GM12878 (cell line): ENCODE measurements around the gene DPH7. TPM values are rescaled to one million over a fixed set of nuclear protein-coding genes. Genes with fewer than 3 reads are reported as not detected.
"Not testable (repeated sequence)": the region's sequence is repeated elsewhere in the genome, so short reads cannot be mapped to it uniquely, and the experiment has no call there.

Source experiments
- ATAC-seq: fragments of 200-7000 bp; cut with Tn5 transposase; 3 replicates; pipeline ENCODE4 v1.9.1; 2020; ENCODE audit warnings: mild to moderate bottlenecking, moderate library complexity
- BruUV-seq: library from RNA; stranded (reverse); fragments of 400-500 nt; replicated peaks from 2 replicates; lab custom pipeline; 2021; lab: Mats Ljungman, UMichigan
- CTCF ChIA-PET: fragments of 300-600 bp; sonication (Branson Sonifier 250); formaldehyde crosslinking; extraction: SDS; loops from one replicate; lab custom pipeline; 2021; ENCODE audit warnings: inconsistent platforms; lab: Yijun Ruan, JAX
- POLR2A ChIA-PET: fragments of 350-600 bp; formaldehyde crosslinking; extraction: SDS; loops from one replicate; lab custom pipeline; 2021; ENCODE audit warnings: inconsistent platforms; lab: Charles Lee
- RAD21 ChIA-PET: fragments of 300-600 bp; sonication (Branson Sonifier 250); formaldehyde crosslinking; loops from one replicate; lab custom pipeline; 2023; ENCODE audit warnings: antibody characterized with exemption; ENCODE audit not compliant: unreplicated experiment; lab: Charles Lee
- SMC1A ChIA-PET: fragments of 300-600 bp; sonication (Branson Sonifier 250); formaldehyde crosslinking; loops from one replicate; lab custom pipeline; 2023; ENCODE audit not compliant: unreplicated experiment, uncharacterized antibody; lab: Charles Lee
- DNase-seq: peaks from one replicate; pipeline ENCODE4 v3.0.0-alpha.2; 2011; ENCODE audit warnings: low read depth, low spot score
- FAIRE-seq: peaks from 3 replicates; lab custom pipeline; 2011; peaks lifted over from hg19 to GRCh38; lab: Jason Lieb, UNC
- H2AFZ ChIP-seq: 2 replicates; pipeline ENCODE4 v1.6.0; 2011; ENCODE audit warnings: low read depth, low read length, control low read depth; ENCODE audit not compliant: control insufficient read depth
- H3K27ac ChIP-seq: 2 replicates; pipeline ENCODE4 v1.5.1; 2011; ENCODE audit warnings: control low read depth; ENCODE audit not compliant: control insufficient read depth, insufficient read depth
- H3K27me3 ChIP-seq, 2 experiments: replicated peaks in 1 of 2; 2 replicates each; pipeline versions ENCODE4 v1.6.0 to v1.6.1; 2011; ENCODE audit warnings: low read length in 1 of 2; ENCODE audit not compliant: control insufficient read depth in 2 of 2, insufficient read depth in 2 of 2
- H3K36me3 ChIP-seq, 2 experiments: 2 replicates each; pipeline ENCODE4 v1.5.1; 2011; ENCODE audit warnings: low read length in 1 of 2; ENCODE audit not compliant: control insufficient read depth in 2 of 2, insufficient read depth in 2 of 2
- H3K4me1 ChIP-seq: 2 replicates; pipeline ENCODE4 v1.6.1; 2011; ENCODE audit warnings: mild to moderate bottlenecking, low read length, moderate library complexity, mixed read lengths; ENCODE audit not compliant: control insufficient read depth, insufficient read depth
- H3K4me2 ChIP-seq: 2 replicates; pipeline ENCODE4 v1.6.0; 2011; ENCODE audit warnings: control low read depth; ENCODE audit not compliant: control insufficient read depth, insufficient read depth
- H3K4me3 ChIP-seq: fragments of 200-600 bp; sonication (generic); 2 replicates; pipeline ENCODE4 v1.5.1; 2016
- H3K79me2 ChIP-seq: 2 replicates; pipeline ENCODE4 v1.6.0; 2011; ENCODE audit warnings: low read length; ENCODE audit not compliant: control insufficient read depth, insufficient read depth
- H3K9ac ChIP-seq: 2 replicates; pipeline ENCODE4 v1.8.0; 2011; ENCODE audit warnings: low read length, control low read depth, mixed read lengths; ENCODE audit not compliant: control insufficient read depth, insufficient read depth
- H3K9me3 ChIP-seq: replicated peaks from 3 replicates; pipeline ENCODE4 v1.5.1; 2011; ENCODE audit warnings: mild to moderate bottlenecking, low read length; ENCODE audit not compliant: control insufficient read depth, insufficient read depth
- H4K20me1 ChIP-seq: 2 replicates; pipeline ENCODE4 v1.6.0; 2011; ENCODE audit not compliant: control insufficient read depth, insufficient read depth
- CHD2 ChIP-seq: IDR thresholded peaks from 2 replicates; pipeline ENCODE4 v1.6.1; 2011; ENCODE audit warnings: low read depth, low read length, improper control_type of control experiment, borderline replicate concordance
- PAX5 ChIP-seq: IDR thresholded peaks from 2 replicates; pipeline ENCODE4 v1.6.1; 2011; ENCODE audit warnings: low read depth, low read length, borderline replicate concordance
- PBX3 ChIP-seq: IDR thresholded peaks from 2 replicates; pipeline ENCODE4 v1.6.1; 2011; ENCODE audit warnings: mild to moderate bottlenecking, low read depth, low read length, moderate library complexity; ENCODE audit not compliant: insufficient replicate concordance
- RAD21 ChIP-seq: IDR thresholded peaks from 2 replicates; pipeline ENCODE4 v1.6.1; 2011; ENCODE audit warnings: mild to moderate bottlenecking, low read depth, low read length, moderate library complexity; ENCODE audit not compliant: insufficient read depth
- RAD51 ChIP-seq: fragments of 450-650 bp; IDR thresholded peaks from 2 replicates; pipeline ENCODE4 v1.6.1; 2016; ENCODE audit warnings: moderate library complexity, mild to moderate bottlenecking, inconsistent platforms
- SIN3A ChIP-seq: IDR thresholded peaks from 2 replicates; pipeline ENCODE4 v1.6.1; 2012; ENCODE audit warnings: low read depth, low read length, improper control_type of control experiment
- USF1 ChIP-seq: IDR thresholded peaks from 2 replicates; pipeline ENCODE4 v1.6.1; 2011; ENCODE audit warnings: borderline replicate concordance, low read depth, mild to moderate bottlenecking, moderate library complexity, mixed read lengths, low read length; ENCODE audit not compliant: insufficient read depth; ENCODE audit errors: extremely low read length
- ZNF207 ChIP-seq: fragments of 450-650 bp; IDR thresholded peaks from 2 replicates; pipeline ENCODE4 v1.6.1; 2014; ENCODE audit warnings: antibody characterized with exemption, mild to moderate bottlenecking, borderline replicate concordance
- WGBS: methylation state at CpG from one replicate; pipeline ENCODE4 v1.1.6; 2016; ENCODE audit warnings: low lambda C conversion rate; ENCODE audit not compliant: insufficient replicate concordance, insufficient coverage; ENCODE audit errors: missing lambda C conversion rate; 5-methylcytosine and 5-hydroxymethylcytosine counted together
- in situ Hi-C: fragments of 300-500 bp; cut with MboI; formaldehyde crosslinking; loops from 9 replicates; pipeline ENCODE4 v1.14.3; 2018; ENCODE audit warnings: mixed read lengths
- intact Hi-C: fragments of 100-400 bp; cut with micrococcal nuclease; formaldehyde crosslinking; loops from one replicate; pipeline ENCODE4 v1.14.2; 2022; ENCODE audit not compliant: unreplicated experiment
- polyA plus RNA-seq, 11 experiments: library from polyadenylated mRNA; depleted of rRNA in 4 of 11; unstranded in 6 of 11; stranded (reverse) in 5 of 11; fragments of >200 nt; fragmentation: Nextera tagmentation in 4 of 11; fragmentation: Illumina TruSeq in 1 of 11; extraction: Ambion mirVana in 4 of 11; extraction: Trizol in 1 of 11; gene quantifications; 1 replicate in 1 of 11; 2 replicates in 10 of 11; pipeline versions ENCODE4 v1.2.1 to v1.2.3, GENCODE V29; 2011 to 2016; ENCODE audit warnings: inconsistent platforms in 2 of 11, missing spikeins in 2 of 11, low read depth in 1 of 11
- total RNA-seq, 4 experiments: library from RNA; depleted of rRNA in 3 of 4; stranded (reverse); fragments of >200 nt in 3 of 4; fragmentation: Illumina TruSeq in 1 of 4; extraction: Trizol in 1 of 4; gene quantifications; 2 replicates each; pipeline versions ENCODE4 v1.2.1 to v1.2.3, GENCODE V29; 2013 to 2021
- TF ChIP-seq, protein P1 (sequence below): IDR thresholded peaks from 2 replicates; pipeline ENCODE4 v1.6.1; 2012; ENCODE audit warnings: mild to moderate bottlenecking, low read depth, low read length
- TF ChIP-seq, protein P2 (sequence below): IDR thresholded peaks from 2 replicates; pipeline ENCODE4 v1.6.1; 2012; ENCODE audit warnings: low read depth, low read length, improper control_type of control experiment

DPH7 gene
- total and polyA plus RNA-seq, 10 of the 15 experiments (the other 5 are each of a cell fraction or from before 2014, with no cell fraction given), result 8.7 to 40.0 (median 28.1) TPM

DNA sequence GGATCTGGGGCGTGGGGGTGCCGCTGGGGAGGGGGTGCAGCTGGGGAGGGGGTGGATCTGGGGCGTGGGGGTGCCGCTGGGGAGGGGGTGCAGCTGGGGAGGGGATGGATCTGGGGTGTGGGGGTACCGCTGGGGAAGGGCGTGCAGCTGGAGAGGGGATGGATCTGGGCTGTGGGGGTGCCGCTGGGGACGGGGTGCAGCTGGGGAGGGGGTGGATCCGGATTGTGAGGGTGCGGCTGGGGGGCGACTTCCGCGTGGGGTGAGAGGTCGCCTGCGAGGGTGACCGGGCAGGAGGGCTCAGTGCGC lies 27.8 kb downstream of the DPH7 start:
- Histone ChIP-seq H3K4me3 (peak overlapping the region; percentile 72), H3K27ac (peak overlapping the region; percentile 55), H2AFZ (peak overlapping the region; percentile 77), H3K79me2 (peaks cover 11% of the 10 kb centered on the region), H3K9ac (peak overlapping the region; percentile 54; the same call in 1 of the 2 replicates), H3K4me1 (peaks cover 14% of the 10 kb centered on the region), H3K4me2 (peak overlapping the region; percentile 86)
- H3K9me3 ChIP-seq, DNase-seq, CTCF ChIA-PET, ATAC-seq, SMC1A ChIA-PET, H3K27me3 ChIP-seq, FAIRE-seq, H4K20me1 ChIP-seq, intact Hi-C loops, BruUV-seq, in situ Hi-C loops, H3K36me3 ChIP-seq: not testable (repeated sequence)
- ChIA-PET POLR2A (interaction anchor here (0.6 to 1.7 kb wide), 2 partner anchors 26 to 119 kb away, joined by 5 to 7 read pairs; no protein-coding TSS in a partner anchor), RAD21 (interaction anchor here (1.4 kb wide), 1 partner anchor 40 kb away, joined by 4 read pairs; the partner anchor contains the start of gene ZMYND19)
- WGBS, result 0% methylated on average over 8 of the region's 17 CpGs

- Histone ChIP-seq H3K36me3 (peaks cover 2% of the 10 kb centered on the region in 2 experiments; a peak in 3 of 4 replicates), H4K20me1 (no peaks in the 10 kb centered on the region), H3K4me1 (peaks cover 14% of the 10 kb centered on the region), H2AFZ (peak within 1 kb of the TSS; percentile 77), H3K79me2 (peaks cover 11% of the 10 kb centered on the region), H3K9me3 (no peaks in the 10 kb centered on the region; the same call in 2 of the 3 replicates), H3K4me2 (peak within 1 kb of the TSS; percentile 86), H3K9ac (peak within 1 kb of the TSS; percentile 54; the same call in 1 of the 2 replicates), H3K4me3 (peak within 1 kb of the TSS; percentile 72), H3K27ac (peak within 1 kb of the TSS; percentile 55), H3K27me3 (no peaks in the 10 kb centered on the region)
- 20% methylated on average over 13 of the region's 13 CpGs for WGBS
- FAIRE-seq (no peak), DNase-seq (no peak), ATAC-seq (peak; percentile 52)
- BruUV-seq, result no TSS peak
- CTCF ChIA-PET, result no interaction called here
- RAD21 ChIA-PET, result no interaction called here
- intact Hi-C loops (no loop called here), in situ Hi-C loops (no loop called here)
- POLR2A ChIA-PET, result no interaction called here
- SMC1A ChIA-PET, result interaction anchor here (1.2 kb wide), 1 partner anchor 15 kb away, joined by 3 read pairs; no protein-coding TSS in a partner anchor
- TF ChIP-seq RAD21 (no peak), ZNF207 (no peak), PBX3 (peak; percentile 15), USF1 (peak; percentile 68), CHD2 (no peak), PAX5 (no peak), SIN3A (0 out of 2 replicates have a peak, but pooled peaks have one; percentile 63), RAD51 (peak; percentile 79)
- TF ChIP-seq, protein P1, sequence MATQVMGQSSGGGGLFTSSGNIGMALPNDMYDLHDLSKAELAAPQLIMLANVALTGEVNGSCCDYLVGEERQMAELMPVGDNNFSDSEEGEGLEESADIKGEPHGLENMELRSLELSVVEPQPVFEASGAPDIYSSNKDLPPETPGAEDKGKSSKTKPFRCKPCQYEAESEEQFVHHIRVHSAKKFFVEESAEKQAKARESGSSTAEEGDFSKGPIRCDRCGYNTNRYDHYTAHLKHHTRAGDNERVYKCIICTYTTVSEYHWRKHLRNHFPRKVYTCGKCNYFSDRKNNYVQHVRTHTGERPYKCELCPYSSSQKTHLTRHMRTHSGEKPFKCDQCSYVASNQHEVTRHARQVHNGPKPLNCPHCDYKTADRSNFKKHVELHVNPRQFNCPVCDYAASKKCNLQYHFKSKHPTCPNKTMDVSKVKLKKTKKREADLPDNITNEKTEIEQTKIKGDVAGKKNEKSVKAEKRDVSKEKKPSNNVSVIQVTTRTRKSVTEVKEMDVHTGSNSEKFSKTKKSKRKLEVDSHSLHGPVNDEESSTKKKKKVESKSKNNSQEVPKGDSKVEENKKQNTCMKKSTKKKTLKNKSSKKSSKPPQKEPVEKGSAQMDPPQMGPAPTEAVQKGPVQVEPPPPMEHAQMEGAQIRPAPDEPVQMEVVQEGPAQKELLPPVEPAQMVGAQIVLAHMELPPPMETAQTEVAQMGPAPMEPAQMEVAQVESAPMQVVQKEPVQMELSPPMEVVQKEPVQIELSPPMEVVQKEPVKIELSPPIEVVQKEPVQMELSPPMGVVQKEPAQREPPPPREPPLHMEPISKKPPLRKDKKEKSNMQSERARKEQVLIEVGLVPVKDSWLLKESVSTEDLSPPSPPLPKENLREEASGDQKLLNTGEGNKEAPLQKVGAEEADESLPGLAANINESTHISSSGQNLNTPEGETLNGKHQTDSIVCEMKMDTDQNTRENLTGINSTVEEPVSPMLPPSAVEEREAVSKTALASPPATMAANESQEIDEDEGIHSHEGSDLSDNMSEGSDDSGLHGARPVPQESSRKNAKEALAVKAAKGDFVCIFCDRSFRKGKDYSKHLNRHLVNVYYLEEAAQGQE, result no peak
- TF ChIP-seq, protein P2, sequence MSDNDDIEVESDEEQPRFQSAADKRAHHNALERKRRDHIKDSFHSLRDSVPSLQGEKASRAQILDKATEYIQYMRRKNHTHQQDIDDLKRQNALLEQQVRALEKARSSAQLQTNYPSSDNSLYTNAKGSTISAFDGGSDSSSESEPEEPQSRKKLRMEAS, result peak; percentile 80
These were observed 28.5 kb downstream of the DPH7 start, which contains the start of gene PNPLA7 for GRCh38 chr9:137550231-137550621. TSS of gene PNPLA7 (minus strand) at chr9:137550402. CDS start at chr9:137550197, 205 bp downstream.
